ENCODE results near the gene SERPINA4.

SERPINA4 gene

DNA sequence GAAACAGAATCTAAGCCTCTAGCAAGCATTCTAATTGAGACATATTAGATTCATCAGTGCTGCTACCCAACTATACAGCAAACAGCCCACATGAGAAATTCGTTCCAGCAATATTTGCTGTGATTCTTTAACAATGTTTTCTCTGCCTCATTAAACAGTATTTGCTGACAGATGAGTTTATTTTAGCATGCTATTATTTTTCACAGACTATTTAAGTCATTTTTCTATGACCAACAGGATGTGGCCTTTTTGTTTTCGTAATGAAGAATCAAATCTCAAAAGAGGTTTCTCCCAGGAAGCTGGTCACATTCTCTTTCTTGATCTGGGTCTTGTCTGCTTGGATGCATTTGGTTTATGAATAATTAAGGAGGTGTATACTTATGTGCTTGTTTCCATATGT is 28.8 kb upstream of the SERPINA4 start:
- H3K9ac ChIP-seq (ENCODE audit: low read depth, low read length), result no peak overlapping the region
- H3K9me3 ChIP-seq (ENCODE audit: control insufficient read depth, insufficient read depth, low read length), result no peaks in the 10 kb centered on the region
- no peak overlapping the region for H3K4me3 ChIP-seq (ENCODE audit: low read depth, low read length)
- H3K36me3 ChIP-seq (ENCODE audit: control insufficient read depth, insufficient read depth, low read length), result no peaks in the 10 kb centered on the region
- no peaks in the 10 kb centered on the region for H3K4me1 ChIP-seq (ENCODE audit: control insufficient read depth, insufficient read depth, low read length)
- H3K27me3 ChIP-seq (ENCODE audit: control insufficient read depth, insufficient read depth, low read length), result no peaks in the 10 kb centered on the region

GRCh38 chr14:94535506-94535905 is 25.7 kb upstream of the SERPINA4 start:
- H3K27me3 ChIP-seq (ENCODE audit: control insufficient read depth, insufficient read depth, low read length), result no peaks in the 10 kb centered on the region
- H3K4me3 ChIP-seq (ENCODE audit: low read depth, low read length), result no peak overlapping the region
- H3K36me3 ChIP-seq (ENCODE audit: control insufficient read depth, insufficient read depth, low read length), result no peaks in the 10 kb centered on the region
- H3K4me1 ChIP-seq (ENCODE audit: control insufficient read depth, insufficient read depth, low read length), result peaks cover 4% of the 10 kb centered on the region
- no peak overlapping the region for H3K9ac ChIP-seq (ENCODE audit: low read depth, low read length)
- H3K9me3 ChIP-seq (ENCODE audit: control insufficient read depth, insufficient read depth, low read length), result no peaks in the 10 kb centered on the region

- Histone ChIP-seq H3K36me3 (ENCODE audit: control insufficient read depth, insufficient read depth, low read length) (no peaks in the 10 kb centered on the region), H3K4me1 (ENCODE audit: control insufficient read depth, insufficient read depth, low read length) (peaks cover 4% of the 10 kb centered on the region), H3K9me3 (ENCODE audit: control insufficient read depth, insufficient read depth, low read length) (no peaks in the 10 kb centered on the region), H3K9ac (ENCODE audit: low read depth, low read length) (no peak overlapping the region), H3K27me3 (ENCODE audit: control insufficient read depth, insufficient read depth, low read length) (no peaks in the 10 kb centered on the region), H3K4me3 (ENCODE audit: low read depth, low read length) (no peak overlapping the region)
Observed at GRCh38 chr14:94536836-94537235, 24.4 kb upstream of the SERPINA4 start.

- Histone ChIP-seq H3K9ac (ENCODE audit: low read depth, low read length) (no peak overlapping the region), H3K36me3 (ENCODE audit: control insufficient read depth, insufficient read depth, low read length) (no peaks in the 10 kb centered on the region), H3K4me1 (ENCODE audit: control insufficient read depth, insufficient read depth, low read length) (peaks cover 4% of the 10 kb centered on the region), H3K4me3 (ENCODE audit: low read depth, low read length) (no peak overlapping the region), H3K27me3 (ENCODE audit: control insufficient read depth, insufficient read depth, low read length) (no peaks in the 10 kb centered on the region), H3K9me3 (ENCODE audit: control insufficient read depth, insufficient read depth, low read length) (no peaks in the 10 kb centered on the region)
Observed at GRCh38 chr14:94538070-94538740, 23.0 kb upstream of the SERPINA4 start.

DNA sequence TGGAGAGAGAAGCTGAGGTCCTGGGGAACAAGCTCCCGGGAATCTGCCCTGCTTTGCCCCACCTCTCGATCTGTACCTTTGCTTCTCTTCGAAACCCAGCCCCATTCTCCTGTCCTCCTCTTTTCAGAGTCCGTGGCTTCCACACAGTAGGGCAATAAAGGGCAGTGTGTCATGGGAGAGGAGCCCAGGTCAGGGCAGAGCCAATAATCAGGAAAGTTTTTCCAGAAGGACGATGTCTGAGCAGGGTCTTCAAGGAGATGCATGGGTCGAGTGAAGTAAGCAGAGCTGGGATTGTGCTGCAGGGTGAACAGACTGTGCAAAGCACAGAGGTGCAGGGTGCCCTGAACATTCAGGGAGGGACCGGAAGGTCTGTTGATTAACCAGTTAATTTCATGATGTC is 22.1 kb upstream of the SERPINA4 start:
- Histone ChIP-seq H3K36me3 (ENCODE audit: control insufficient read depth, insufficient read depth, low read length) (no peaks in the 10 kb centered on the region), H3K4me3 (ENCODE audit: low read depth, low read length) (no peak overlapping the region), H3K9me3 (ENCODE audit: control insufficient read depth, insufficient read depth, low read length) (no peaks in the 10 kb centered on the region), H3K27me3 (ENCODE audit: control insufficient read depth, insufficient read depth, low read length) (no peaks in the 10 kb centered on the region), H3K9ac (ENCODE audit: low read depth, low read length) (no peak overlapping the region), H3K4me1 (ENCODE audit: control insufficient read depth, insufficient read depth, low read length) (peaks cover 6% of the 10 kb centered on the region)

DNA sequence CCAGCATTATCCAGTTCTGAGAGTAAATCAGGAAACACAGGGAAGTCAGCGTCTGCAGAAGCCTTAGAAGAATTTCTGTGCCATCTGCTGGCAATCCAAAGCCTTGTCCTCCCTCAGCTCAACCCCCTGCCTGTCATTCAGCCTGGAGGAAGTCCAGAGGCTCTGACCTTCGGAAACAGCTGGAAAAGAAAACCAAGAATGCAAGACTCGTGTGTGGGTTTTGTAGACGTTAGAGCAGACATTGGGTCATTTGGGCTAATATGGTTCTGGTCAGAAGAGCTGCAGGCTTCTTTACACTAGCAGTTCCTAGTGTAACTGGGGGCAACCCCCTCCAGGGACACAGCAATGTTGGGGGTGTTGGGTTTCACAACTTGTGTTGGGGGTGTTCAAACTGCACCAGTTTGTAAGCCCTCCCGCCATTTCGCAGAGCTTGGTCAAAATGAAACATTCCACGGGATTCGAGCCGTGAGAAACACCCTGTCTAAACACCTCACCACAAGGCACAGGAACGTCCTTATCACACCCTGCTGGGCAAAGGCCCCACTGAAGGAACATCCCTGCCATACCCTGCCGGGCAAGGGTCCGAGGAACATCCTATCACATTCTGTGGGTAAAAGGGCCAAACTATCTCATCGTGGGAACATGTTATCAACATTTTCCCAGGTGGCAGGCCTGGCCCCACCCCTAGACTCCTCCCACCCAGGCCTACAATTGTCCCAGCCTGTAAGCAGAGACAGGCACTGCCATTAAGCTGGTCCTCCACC is 21.0 kb upstream of the SERPINA4 start:
- H3K4me3 ChIP-seq (ENCODE audit: low read depth, low read length), result no peak overlapping the region

GRCh38 chr14:94541234-94541975 is 19.8 kb upstream of the SERPINA4 start:
- no peak overlapping the region for H3K9ac ChIP-seq (ENCODE audit: low read depth, low read length)

More for the DNA sequence above, 21.0 kb upstream of the SERPINA4 start:
- H3K36me3 ChIP-seq (ENCODE audit: control insufficient read depth, insufficient read depth, low read length), result no peaks in the 10 kb centered on the region
- no peaks in the 10 kb centered on the region for H3K27me3 ChIP-seq (ENCODE audit: control insufficient read depth, insufficient read depth, low read length)
- no peaks in the 10 kb centered on the region for H3K9me3 ChIP-seq (ENCODE audit: control insufficient read depth, insufficient read depth, low read length)
- H3K4me1 ChIP-seq (ENCODE audit: control insufficient read depth, insufficient read depth, low read length), result peaks cover 10% of the 10 kb centered on the region
- no peak overlapping the region for H3K9ac ChIP-seq (ENCODE audit: low read depth, low read length)

DNA sequence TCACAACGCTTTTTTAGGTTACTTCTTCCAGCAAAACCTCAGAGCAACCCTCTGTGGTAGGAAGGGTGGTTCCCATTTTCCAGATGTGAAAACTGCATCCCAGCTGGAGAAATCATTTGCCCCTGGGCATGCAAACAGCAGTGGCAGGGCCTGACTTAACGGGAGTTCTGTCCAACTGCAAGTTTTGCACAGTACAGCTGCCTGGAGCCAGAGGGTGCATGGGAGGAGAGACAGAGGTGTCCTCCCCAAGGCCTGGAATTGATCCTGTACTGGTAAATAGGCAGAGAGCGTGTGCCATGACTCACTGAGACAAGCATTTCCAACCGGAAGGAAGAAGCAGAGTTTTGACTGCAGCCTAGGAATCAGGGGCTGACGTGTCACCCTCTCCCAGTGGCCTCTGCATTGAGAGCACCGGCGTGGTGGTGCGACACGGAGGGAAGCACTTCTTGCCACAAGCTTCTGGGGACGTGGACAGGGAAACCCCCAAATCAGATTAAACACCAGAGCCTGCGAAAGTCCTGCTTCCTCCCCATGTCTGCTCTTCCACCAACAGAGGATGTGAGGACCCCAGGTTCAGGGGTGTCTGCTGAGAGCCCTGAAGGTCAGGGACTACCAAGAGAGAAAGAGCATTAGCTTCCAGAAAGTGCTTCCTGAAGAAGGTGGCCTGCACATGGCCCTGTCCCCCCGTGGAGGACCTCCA is 19.0 kb upstream of the SERPINA4 start:
- Histone ChIP-seq H3K9ac (ENCODE audit: low read depth, low read length) (no peak overlapping the region), H3K4me3 (ENCODE audit: low read depth, low read length) (no peak overlapping the region), H3K36me3 (ENCODE audit: control insufficient read depth, insufficient read depth, low read length) (no peaks in the 10 kb centered on the region), H3K27me3 (ENCODE audit: control insufficient read depth, insufficient read depth, low read length) (no peaks in the 10 kb centered on the region), H3K4me1 (ENCODE audit: control insufficient read depth, insufficient read depth, low read length) (peaks cover 10% of the 10 kb centered on the region), H3K9me3 (ENCODE audit: control insufficient read depth, insufficient read depth, low read length) (no peaks in the 10 kb centered on the region)

More at GRCh38 chr14:94541234-94541975, 19.8 kb upstream of the SERPINA4 start:
- Histone ChIP-seq H3K4me3 (ENCODE audit: low read depth, low read length) (no peak overlapping the region), H3K4me1 (ENCODE audit: control insufficient read depth, insufficient read depth, low read length) (peaks cover 10% of the 10 kb centered on the region), H3K27me3 (ENCODE audit: control insufficient read depth, insufficient read depth, low read length) (no peaks in the 10 kb centered on the region), H3K9me3 (ENCODE audit: control insufficient read depth, insufficient read depth, low read length) (no peaks in the 10 kb centered on the region), H3K36me3 (ENCODE audit: control insufficient read depth, insufficient read depth, low read length) (no peaks in the 10 kb centered on the region)

DNA sequence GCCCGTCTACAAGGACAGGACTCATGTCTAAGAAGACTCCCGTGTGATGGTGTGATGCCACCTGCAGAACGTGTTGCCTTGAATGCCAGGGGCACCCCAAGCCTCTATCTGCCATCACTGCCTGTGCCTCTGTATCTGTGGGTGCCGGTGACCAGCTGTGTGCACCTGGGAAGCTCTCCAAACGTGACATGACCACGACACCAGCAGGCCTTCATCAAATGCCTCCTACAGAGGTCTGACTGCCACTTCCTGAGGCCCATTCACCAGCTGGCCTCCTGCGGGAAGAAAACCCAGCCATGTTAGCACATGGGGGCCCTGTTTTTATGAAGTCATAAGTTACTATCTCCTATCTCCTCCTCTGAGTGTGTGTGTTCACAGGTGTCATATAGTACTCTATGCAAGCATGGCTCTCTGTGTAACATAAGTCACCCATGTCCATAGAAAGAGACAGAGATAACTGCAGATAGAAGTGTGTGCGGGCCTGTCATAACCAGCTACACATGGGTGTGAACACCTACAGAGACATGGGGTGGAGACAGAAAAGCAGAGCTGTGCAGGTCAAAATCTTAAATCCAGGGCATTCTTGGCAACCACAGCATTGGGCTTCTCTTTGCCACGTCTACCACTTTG is 18.3 kb upstream of the SERPINA4 start:
- no peaks in the 10 kb centered on the region for H3K27me3 ChIP-seq (ENCODE audit: control insufficient read depth, insufficient read depth, low read length)
- peaks cover 10% of the 10 kb centered on the region for H3K4me1 ChIP-seq (ENCODE audit: control insufficient read depth, insufficient read depth, low read length)
- H3K4me3 ChIP-seq (ENCODE audit: low read depth, low read length), result no peak overlapping the region
- H3K9me3 ChIP-seq (ENCODE audit: control insufficient read depth, insufficient read depth, low read length), result no peaks in the 10 kb centered on the region
- H3K9ac ChIP-seq (ENCODE audit: low read depth, low read length), result no peak overlapping the region
- H3K36me3 ChIP-seq (ENCODE audit: control insufficient read depth, insufficient read depth, low read length), result no peaks in the 10 kb centered on the region

DNA sequence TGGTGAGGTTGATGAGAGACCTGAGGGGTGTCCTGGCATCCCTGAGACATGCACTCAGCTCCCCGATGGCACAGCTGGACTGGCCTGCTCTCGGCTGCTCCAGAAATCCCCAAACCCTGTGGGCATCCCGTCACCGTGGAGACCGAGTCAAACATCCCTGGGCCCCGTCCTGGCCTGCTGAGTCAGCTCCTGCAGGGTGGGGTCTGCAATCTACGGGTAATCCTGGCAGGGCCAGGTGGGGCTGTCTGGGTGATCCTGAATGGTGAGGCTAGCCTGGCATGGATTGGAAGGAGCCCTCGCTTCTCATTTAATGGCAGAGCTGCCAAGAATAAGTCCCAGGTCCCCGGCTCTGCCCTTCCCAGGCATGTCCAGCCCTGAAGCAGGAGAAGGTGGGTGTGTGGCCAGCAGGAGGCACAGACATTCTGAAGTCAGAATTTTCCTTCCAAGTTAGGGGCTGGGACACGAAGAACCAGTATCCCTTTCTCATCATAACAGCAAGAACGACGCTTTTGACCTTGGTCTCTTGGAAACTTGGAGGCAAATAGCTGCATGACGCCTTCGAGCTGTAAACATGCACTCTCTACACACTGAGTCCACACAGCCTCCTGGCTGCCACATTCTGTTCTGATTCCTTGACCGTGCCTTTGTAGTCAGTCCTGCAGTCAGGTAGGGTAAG is 17.7 kb upstream of the SERPINA4 start:
- H3K9me3 ChIP-seq (ENCODE audit: control insufficient read depth, insufficient read depth, low read length), result no peaks in the 10 kb centered on the region
- no peaks in the 10 kb centered on the region for H3K27me3 ChIP-seq (ENCODE audit: control insufficient read depth, insufficient read depth, low read length)
- H3K9ac ChIP-seq (ENCODE audit: low read depth, low read length), result no peak overlapping the region
- peaks cover 10% of the 10 kb centered on the region for H3K4me1 ChIP-seq (ENCODE audit: control insufficient read depth, insufficient read depth, low read length)
- no peak overlapping the region for H3K4me3 ChIP-seq (ENCODE audit: low read depth, low read length)
- H3K36me3 ChIP-seq (ENCODE audit: control insufficient read depth, insufficient read depth, low read length), result no peaks in the 10 kb centered on the region

- H3K36me3 ChIP-seq (ENCODE audit: control insufficient read depth, insufficient read depth, low read length), result no peaks in the 10 kb centered on the region
- H3K4me3 ChIP-seq (ENCODE audit: low read depth, low read length), result no peak overlapping the region
- H3K4me1 ChIP-seq (ENCODE audit: control insufficient read depth, insufficient read depth, low read length), result peaks cover 14% of the 10 kb centered on the region
- H3K9me3 ChIP-seq (ENCODE audit: control insufficient read depth, insufficient read depth, low read length), result no peaks in the 10 kb centered on the region
- H3K9ac ChIP-seq (ENCODE audit: low read depth, low read length), result no peak overlapping the region
- no peaks in the 10 kb centered on the region for H3K27me3 ChIP-seq (ENCODE audit: control insufficient read depth, insufficient read depth, low read length)
Observed at GRCh38 chr14:94544726-94545125, 16.5 kb upstream of the SERPINA4 start.
